ENCODE data around the gene GARRE1.
A peak's percentile ranks its signal among the peaks of the same experiment; 100 is the strongest.
"Not testable (repeated sequence)": the region's sequence is repeated elsewhere in the genome, so short reads cannot be mapped to it uniquely, and the experiment has no call there.

Gene GARRE1

DNA sequence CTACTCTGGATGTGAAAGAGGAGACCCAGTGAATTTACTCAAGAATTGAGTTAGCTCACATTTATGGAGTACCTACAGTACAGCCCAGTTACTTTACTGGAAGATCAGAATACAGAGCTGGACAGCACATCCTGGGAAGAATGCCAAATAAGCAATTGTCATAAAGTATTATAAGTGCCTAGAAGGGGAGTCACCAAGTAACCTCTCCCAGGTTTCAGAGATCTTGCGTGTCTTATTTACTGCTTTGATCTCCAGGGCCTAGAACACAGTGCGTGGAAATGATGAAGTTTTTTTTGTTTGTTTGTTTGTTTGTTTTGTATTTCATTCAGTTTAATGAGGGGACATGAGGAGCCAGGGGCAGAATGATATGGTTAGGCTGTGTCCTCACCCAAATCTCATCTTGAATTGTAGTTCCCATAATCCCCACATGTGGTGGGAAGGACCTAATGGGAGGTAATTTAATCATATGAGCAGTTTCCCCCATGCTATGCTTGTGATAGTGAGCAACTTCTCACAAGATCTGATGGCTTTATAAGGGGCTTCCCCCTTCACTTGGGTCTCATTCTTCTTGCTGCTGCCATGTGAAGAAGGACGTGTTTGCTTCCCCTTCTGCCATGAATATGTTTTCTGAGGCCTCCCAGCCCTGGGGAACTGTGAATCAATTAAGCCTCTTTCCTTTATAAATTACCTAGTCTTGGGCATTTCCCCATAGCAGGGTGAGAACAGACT is 5.2 kb downstream of the GARRE1 start:
- DNase-seq: no peak

DNA sequence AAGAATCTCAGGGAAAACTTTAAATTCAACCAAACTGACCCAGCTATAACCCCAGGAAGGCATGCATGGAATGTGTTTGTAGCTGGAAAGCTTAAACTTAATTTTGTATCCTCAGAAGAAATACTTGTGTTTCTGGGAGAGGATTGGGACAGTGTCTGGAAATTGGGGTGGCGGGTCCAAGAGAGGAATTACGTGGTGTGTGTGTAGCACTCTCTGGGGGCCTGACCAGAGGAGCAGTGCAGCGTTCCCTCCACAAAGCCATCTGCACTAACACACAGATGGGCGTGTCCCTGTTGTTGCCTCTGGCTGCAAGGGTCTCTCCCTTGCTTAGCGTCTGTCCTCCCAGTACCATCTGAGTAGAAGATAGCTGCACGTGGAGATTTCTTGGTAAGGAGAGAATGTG is 6.4 kb downstream of the GARRE1 start:
- no peak for DNase-seq

DNA sequence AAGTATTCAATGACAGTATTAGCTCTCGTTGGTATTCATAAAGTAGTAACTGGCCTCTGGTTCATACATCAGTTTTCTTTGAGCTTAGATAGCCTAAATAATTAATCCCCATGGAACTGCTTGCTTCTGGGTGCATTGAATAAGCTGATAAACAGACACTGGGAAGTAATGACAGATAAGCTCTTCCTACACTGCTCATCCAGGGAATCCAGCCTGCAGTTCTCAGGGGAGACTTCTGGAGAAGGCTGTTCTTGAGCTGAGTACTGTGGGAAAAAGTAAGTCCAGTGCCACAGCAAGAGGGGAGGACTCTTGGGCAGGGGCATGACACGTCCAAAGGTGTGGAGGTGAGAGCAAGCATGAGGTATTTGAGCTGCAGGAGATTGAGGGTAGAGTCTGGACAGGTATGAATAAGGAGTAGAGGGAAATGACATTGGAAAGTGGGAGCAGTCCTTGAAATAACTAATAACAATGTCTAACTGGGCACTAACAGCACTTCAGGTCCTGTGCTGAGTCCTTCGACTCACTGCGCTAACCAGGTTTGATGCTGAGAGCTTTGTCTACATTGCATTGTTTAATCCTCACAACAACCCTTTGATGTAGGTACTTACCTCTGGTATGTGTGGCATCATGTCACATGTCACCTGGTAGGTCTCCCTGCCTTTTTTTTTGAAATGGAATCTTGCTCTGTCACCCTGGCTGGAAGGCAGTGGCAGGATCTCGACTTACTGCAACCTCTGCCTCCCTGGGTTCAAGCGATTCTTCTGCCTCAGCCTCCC is 7.2 kb downstream of the GARRE1 start:
- DNase-seq: no peak

DNA sequence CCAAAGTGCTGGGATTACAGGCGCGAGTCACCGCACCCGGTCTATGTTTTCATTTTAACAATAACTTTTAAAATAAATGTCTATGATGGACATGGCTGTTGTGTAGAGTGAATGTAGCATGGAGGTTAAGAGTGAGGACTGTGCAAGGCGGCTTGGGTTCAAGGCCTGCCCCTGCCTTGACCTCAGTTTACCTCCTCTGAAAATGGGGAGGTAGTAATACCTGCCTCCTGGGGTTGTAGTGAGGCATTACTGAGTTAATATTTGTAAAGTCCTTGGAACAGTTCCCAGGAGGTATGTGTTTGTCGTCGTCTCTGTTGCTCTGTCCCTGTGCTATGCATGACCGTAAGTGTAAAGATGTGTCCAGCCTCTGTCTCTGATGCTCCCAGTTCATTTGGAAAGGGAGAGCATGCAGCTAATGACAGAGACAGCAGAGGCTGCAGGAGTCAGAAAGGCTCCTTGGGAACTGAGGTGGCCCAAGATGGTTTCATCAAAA is 9.4 kb downstream of the GARRE1 start:
- no peak for DNase-seq

DNA sequence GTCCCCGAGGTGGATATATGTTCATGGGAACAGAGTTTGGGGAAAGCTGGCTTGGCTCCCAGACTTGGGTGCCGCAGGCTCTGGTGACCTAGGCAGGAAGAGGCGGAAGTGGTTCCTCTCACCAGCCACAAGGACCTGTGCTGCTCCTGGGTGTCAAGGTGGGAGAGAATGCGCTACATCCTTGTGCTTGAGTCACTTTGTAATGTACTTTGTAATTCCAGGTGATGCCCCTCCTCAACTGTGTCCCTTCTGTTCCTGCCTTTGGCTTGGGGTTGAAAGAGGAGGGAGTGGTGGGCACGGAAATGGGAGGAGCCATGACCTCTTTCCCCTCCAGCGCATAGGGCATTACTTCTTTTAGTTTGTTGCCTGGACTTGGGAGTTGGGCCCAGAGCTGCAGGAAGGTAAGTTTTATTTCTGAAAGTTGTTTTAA is 10.9 kb downstream of the GARRE1 start:
- no peak for DNase-seq

DNA sequence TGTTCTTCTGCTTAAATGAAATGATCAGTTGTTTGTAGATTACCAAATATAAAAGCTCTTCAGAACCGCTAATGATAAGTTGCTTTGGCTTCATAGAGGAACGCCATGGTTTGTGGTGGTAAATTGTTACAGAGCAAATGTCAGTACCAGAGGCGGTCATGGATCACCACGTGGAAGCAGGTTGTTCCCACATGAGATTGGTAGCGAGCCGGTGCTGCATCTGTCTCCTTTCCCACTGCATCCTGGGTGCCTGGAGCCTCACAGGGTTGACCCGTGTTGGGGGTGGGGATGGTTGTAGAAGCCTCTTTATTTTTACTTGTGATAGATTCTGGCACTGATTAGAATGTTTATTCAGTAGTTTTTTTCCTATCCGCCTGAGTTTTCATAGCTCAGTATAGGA is 14.7 kb downstream of the GARRE1 start:
- no peak for DNase-seq

DNA sequence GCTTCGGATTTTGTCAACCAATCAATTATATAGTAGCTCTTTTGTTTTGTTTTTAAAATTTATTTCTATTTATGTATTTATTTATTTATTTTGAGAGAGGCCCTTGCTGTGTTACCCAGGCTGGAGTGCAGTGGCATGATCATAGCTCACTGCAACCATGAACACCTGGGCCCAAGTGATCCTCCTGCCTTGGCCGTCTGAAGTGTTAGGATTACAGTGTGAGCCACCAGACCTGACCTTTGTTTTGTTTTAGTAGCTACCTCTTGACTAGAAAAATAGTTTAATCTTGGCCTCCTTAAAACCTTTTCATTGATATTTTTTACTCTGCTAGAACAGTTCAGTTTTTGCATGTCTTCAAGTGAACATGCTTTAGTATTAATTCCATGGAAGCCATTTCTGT is 15.1 kb downstream of the GARRE1 start:
- DNase-seq: no peak

DNA sequence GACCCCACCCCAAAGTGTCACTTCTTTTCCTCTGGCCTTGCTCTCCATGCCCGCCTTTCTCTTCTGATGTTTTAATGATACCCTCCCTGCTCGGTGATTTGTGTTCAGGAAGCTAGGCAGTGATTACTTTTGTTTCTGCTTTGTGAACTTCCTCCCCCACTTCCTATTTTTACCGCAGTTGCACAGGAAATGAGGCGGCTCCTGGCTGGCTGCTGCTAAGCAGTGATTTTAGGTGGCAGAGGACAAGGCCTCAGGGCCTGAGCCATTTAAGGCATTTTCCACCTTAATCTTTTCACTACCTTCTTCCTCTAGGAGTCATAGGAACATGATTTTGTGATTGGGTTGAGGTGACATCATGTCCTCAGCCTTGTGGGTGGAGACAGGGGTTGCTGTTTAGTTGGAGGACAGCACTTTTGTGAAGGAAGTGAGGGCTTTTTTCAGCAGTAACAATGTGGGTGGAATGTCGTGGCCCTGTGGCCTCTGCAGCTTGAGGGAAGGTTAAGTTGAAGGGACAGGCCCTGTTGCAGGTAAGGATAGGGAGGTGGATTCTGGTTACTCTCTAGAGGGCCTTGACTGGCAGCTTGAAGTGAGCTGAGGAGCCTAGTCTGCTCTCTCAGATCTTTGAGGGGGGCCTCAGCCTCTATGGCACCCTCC is 15.7 kb downstream of the GARRE1 start:
- DNase-seq: peak; percentile 33 to 50

DNA sequence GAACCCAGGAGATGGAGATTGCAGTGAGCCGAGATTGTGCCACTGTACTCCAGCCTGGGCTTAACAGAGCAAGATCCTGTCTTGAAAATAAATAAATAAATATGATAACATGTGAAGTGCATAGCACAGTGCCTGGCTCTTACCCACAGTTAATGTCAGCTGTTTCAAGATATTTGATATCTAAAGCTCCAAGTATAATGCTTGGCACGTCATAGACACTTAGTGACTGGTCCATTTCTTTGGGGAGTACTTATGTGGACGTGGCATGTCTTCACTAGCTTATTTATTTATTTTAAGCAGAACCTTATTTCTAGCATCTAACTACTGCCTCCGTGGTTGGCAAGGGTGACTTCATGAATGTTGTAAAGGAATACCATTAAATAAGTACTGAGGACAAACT is 18.8 kb downstream of the GARRE1 start:
- no peak for DNase-seq

DNA sequence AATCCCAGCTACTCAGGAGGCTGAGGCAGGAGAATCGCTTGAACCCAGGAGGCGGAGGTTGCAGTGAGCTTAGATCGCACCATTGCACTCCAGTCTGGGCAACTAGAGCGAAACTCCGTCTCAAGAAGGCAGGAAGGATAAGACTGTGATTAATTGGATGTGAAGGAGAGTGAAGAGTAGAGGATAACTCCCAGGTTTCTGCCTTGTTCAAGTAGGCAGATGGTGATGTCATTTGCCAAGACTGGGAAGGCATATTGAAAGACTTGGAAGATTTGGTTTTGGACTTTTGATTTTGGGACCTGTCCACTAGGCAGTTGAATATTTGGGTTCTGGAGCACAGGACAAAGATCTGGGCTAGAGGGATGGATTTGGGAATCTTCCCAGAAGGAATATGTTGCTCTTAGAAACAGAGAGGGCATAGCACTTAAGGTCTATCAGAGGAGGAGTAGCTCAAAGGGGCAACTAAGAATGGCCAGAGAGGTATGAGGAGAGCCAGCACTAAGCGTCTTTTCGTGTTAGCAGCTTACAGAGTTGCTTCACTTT is 20.0 kb downstream of the GARRE1 start:
- no peak for DNase-seq

DNA sequence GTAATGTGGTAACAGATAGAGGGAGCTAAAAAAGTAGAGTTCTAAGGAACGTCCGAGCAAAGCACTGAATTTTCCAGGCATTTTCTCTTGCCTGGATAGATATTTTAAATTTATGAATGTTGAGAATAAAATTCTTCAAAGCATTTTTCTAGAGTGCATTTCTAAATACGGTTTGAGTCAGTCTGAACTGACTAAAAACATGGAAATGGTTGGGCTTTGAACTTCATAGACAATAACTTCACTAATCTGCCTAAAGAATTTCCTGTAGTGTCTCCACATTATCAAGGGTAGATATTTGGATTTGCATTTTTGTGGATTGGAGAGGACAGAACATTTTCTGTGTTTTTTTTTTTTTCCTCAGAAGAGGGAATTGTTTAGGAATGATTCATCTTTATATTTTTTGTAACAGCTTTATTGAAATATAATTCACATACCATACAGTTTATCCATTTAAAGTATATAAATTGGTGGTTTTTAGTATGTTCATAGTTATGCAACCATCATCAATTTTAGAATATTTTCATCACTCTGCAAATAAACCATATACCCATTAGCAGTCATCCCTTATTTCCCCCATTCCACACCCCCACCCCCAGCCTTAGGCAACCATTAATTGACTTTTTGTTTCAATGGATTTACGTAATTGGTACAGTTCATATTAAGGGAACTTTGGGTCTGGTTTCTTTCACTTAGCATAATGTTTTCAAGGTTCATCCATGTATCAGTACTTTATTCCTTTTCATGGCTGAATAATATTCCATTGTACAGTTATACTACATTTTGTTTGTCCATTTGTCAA is 20.7 kb downstream of the GARRE1 start:
- DNase-seq: no peak

DNA sequence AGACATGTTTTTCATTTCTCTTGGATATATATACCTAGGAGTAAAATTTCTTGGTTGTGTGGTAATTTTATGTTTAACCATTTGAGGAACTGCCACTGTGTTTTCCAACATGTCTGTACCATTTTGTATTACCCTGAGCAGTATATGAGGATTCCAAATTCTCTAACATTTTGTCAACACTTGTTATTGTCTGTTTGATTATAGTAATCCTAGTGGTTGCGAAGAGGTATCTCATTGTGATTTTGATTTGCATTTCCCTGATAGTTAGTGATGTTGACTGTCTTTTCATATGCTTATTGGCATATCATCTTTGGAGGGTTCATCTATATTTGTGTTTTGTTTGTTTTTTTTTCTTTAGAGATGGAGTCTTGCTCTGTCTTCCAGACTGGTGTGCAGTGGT is 21.4 kb downstream of the GARRE1 start:
- DNase-seq: no peak

DNA sequence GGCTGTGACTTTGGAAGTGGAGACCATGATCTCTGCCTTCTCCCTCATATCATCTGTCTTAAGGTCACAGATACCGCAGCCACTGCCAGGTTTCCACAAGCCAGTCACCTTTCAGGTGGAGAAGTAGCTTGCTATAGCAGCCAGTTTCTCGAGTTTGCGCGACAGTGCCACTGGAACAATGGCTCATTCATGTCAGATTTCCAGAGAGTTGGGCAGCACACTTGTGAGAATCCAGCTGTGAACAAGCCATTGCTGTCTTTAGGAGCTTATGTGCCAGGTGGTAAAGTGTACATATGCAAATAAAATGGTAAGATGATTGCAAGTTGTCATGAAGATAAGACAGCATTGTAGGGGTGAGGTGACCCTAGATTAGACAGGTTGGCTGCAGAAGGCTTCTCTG is 22.3 kb downstream of the GARRE1 start:
- no peak for DNase-seq

DNA sequence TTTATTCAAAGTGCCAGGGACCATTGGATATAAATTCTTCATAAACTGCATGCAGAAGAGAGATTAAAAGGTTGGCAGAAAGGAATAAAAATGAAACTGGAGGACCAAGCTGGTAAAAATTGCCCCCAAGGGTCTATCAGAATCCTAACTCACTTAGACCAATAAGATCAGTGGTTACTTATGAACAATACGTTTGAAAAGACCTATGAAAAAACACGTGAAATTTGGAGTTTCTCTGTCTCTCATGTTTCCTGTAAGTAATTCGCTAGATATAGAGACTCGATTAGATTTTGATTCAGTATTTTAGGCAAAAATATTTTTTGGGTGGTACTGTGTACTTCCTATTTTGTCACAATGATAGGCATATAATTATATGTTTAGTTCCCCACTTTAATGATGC is 22.9 kb downstream of the GARRE1 start:
- DNase-seq: no peak

DNA sequence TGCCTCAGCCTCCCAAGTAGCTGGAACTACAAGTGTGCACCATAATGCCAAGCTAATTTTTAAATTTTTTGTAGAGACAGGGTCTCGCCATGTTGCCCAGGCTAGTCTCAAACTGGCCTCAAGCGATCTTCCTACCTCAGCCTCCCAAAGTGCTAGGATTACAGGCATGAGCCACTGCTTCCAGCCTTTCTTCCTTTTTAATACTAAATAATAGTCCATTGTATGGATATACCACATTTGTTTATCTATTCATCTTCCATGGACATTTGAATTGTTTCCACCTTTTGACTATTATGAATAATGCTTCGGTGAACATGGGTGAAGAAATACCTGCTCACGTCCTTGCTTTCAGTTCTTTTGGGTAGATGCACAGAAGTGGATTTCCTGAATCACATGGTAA is 24.4 kb downstream of the GARRE1 start:
- no peak for DNase-seq

DNA sequence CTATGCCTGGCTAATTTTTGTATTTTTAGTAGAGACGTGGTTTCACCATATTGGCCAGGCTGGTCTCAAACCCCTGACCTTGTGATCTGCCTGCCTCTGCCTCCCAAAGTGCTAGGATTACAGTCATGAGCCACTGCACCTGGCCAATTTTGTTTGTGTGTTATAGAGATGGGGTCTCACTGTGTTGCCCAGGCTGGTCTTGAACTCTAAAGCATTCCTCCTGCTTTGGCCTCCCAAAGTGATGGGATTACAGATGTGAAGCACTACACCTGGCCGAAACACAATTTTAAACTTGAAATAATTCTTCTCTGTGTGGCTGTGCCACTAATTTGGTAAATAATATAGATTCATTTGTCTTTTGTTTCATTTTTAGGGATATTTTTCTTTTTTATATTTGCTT is 27.1 kb downstream of the GARRE1 start:
- not testable (repeated sequence) for DNase-seq

DNA sequence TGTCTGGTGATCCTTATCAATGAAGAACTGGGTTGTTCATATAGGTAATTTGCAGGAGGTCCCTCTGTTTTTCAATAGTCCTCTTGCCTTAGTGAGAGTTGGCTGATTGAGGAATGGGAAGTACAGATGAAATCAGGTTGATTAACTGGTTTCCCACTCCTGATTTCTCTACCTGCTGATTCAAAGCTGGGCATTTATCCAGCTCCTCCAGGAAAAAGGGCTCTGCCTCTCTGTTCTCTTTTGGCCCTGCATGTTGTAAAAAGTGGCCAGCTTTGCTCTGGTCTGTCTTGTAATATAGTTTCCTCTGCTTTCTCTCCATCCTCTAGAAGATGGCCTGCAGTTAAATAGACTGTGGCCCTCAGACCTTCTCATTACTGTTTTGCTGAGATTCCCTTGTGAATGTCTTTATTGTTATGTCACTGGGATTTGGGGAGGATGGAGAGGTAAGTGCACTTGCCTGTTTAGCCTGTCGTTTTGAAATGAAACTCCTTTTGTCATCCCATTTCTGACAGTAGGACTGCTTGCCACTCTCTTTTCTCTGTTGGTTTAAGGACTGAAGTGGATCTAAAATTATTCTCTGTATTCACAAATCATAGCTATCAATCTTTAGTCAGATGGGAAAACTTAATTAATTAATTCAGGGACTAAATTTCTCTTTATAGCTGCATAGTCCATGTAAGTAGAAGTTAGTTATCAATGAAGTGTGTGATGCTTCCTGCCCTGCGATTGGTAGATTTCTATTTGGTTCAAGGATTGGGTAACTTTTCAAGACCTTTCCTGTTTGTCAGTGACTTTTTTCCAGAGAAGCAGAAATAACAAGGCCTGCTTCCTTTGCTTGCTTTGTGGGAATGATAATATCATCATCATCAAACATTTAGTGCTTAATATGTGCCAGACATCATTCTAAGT is 28.5 kb downstream of the GARRE1 start:
- no peak for DNase-seq

DNA sequence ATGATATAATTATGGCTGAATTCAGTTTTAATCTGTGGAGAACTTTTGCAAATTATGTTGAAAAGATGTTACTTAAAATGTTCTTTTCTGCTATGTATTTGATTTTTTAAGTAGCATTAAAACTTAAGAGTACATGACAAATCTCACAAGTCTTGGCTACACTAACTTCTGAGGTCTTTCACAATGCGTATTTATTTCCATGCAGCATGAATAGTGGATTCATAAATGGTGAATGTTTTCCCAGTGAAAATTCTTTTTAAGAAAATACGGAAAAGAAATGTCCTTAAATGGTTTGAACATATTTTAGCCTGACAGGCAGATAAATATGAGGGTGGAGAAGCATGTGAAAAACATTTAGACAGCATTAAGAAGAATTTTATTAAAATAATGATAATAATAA is 30.2 kb downstream of the GARRE1 start:
- no peak for DNase-seq

DNA sequence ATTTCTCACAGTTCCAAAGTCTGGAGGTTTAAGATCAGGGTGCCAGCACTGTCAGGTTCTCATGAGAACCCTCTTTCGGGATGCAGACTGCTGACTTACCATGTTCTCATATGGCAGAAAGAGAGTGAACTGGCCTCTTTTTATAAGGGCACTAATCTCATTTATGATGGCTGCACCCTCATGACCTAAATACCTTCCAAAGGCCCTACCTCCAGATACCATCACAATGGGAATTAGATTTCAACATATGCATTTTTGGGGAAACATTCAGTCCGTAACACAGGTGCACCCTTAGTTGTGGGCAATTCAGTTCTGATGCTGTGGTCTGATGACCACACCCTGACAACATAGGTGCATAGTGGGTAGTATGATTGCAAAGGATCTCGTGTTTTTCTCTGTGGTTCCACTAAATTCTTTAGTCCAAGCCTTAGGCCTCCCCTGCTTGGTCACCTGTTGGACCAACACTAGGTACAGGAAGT is 33.3 kb downstream of the GARRE1 start:
- no peak for DNase-seq

DNA sequence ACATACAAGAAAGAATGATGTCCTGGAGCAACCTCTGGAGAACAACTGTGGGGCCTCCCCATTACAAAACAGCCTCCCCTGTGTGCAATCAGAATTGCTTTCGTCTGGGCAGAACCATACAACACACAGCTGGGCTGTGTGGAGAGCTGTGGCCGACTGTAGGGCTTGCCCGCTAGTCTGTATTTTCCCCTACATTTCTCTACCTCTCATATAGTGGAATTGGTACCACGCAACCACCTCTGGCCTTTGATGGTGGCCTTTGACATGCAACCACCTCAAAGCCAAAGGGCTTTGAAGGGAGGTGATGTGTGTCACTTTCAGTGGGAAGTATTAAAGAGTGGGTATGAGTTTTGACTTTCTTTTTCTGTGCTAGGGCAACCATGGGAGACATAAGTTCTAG is 34.0 kb downstream of the GARRE1 start:
- DNase-seq: no peak

DNA sequence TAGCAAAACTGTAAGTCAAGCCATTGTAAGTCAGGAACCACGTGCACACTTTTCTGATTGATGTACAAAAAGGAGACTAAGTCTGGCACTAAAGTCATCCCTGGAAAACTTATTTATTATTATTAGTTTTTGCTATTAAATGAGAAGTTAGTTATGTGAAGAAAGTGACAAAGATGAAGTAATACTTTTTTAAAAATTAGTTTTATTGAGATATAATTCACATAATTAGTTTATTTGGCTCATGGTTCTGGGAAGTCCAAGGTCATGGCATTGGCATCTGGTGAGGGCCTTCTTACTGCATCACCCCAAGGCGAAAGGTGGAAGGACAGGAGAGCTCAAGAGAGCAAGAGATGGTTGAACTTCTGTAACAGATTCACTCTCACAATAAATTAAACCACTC is 36.9 kb downstream of the GARRE1 start:
- no peak for DNase-seq

DNA sequence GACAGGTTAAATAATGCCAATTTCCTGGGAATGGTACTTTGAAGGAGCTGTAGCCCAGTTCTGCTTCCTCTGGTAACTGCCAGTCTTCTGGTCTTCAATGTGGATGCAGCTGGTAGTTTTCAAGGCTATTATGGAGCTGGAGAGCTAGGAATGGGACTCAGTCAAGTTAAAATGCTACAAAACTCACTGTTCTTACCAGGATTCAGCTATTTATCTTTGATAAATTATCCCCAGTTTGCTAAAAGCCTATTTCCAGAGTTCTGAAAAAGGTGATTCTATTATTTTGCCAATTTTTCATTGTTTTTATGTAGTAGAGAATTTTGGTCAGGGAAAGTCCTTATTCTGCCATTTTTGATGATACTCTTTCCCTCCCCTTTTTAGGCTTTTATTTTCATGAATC is 40.7 kb downstream of the GARRE1 start:
- no peak for DNase-seq
